Measurements from ENCODE around the gene DAGLA.

The DAGLA gene

DNA sequence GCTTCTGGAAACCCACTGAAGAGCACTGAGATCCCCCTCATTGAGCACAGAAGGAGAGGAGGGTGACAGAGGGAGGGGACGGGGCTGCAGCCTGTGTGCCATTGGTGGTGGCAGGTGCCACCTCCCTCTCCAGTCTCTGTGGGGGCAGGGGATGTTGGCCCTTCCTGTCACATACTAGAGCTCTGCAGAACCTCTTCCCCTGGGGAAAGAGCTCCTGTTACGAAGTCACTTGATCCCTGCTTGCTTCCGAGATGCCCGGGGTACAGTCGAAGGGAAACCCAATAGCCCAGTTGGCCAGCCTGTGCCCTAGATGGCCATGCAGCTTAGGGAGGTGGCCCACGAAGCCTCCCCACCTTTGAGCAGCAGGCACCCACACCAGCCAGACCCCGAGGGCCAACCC is 29.4 kb downstream of the DAGLA start:
- in situ Hi-C loops (cut with MboI; ENCODE audit: low sequenced_read_pairs) = no loop called here

DNA sequence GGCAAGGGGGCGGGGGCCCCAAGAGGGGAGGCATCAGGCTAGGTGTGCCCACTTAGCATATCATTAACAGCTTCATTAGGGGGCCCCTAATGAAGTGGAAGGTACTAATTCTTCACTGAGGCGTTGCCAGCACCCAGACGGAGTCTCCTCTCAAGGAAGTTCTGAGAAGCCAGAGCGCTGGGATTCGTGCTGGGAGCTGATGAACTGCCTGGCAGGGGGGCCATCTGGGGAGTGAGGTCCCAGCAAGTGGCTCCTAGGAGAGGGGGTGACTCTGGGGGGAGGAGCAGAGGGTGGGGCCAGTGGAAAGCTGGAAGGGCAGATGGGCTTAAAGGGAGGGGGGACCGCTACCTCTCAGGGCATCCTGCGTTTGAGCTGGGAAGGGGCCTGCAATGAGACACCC is 29.8 kb downstream of the DAGLA start:
- in situ Hi-C loops (cut with MboI; ENCODE audit: low sequenced_read_pairs) = no loop called here

DNA sequence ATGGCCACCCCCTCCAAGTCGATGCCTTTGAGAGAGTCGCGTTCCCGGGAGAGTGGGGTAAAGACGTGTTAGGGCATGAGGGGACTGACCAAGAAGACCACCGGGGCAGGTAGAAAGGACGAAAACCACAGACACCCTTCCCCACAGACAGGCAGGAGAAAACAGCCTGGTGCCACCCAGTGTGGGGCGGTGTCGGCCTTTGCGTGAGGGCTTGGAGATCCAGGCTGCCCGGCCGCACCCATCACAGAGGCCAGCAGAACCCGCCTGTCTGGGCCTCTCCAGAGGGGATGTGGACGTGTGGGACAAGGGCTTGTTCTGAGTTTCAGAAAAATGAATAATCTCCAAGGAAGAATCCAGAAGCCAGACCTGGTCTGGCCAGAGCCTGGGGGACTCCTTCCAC is 30.8 kb downstream of the DAGLA start:
- in situ Hi-C loops (cut with MboI; ENCODE audit: low sequenced_read_pairs) = no loop called here

DNA sequence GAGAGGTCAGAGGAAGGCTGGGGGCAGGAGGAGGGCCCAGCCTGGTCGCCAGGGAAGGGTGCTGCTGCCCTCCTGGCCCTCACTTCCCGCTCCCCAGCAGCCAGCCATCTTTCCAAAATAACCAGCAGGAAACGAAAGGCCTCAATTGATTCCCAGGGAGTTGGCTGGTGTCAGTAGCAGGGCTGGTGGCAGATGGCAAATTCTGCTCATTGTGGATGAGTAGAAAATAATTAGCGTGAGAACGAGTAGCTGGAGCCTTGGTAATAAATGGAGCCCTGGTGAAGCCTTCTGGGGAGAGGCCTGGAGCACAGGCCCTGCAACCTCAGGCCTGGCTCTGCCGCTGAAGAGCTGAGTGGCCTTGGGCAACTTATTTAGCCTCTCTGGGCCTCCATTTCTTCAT is 31.3 kb downstream of the DAGLA start:
- in situ Hi-C loops (cut with MboI; ENCODE audit: low sequenced_read_pairs) = no loop called here

DNA sequence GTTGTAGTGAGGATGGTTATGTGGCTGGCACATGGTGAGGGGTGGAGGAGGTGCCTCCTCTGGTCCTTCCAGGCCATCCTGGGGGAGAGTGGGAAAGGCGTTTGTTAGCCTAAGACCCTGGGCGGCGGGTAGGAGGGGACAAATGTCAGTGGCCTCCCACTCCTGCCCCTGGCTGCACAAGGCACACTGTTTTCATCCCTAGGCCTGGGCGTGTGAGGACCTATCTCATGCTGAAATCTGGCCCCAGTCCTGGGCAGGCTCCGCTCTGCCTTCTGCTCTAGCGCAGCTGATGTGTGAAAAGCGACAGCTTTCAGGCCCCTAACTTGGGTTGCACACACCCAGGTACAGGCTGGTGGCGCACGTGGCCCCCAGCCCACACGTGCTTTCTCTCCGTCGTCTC is 32.1 kb downstream of the DAGLA start:
- in situ Hi-C loops (cut with MboI; ENCODE audit: low sequenced_read_pairs) = no loop called here

DNA sequence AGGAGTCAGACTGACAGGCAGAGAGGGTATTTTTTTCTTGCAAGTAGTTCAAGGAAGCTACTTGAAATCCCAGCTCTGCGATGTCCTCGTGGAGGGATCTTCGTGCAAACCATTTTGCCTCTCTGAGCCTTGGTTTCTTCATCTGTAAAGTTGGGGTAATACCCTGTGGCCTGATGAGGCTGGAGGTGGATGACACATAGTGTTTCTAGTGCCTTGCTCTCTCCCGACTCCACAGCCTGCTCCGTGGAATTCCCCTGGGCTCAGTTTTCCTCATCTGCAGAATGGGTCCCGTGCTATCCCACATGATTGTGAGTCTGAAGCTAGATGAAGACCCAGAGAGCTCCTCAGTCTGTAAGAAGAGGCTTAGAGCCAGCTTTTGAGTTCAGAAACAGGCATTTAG is 32.7 kb downstream of the DAGLA start:
- in situ Hi-C loops (cut with MboI; ENCODE audit: low sequenced_read_pairs) = no loop called here

DNA sequence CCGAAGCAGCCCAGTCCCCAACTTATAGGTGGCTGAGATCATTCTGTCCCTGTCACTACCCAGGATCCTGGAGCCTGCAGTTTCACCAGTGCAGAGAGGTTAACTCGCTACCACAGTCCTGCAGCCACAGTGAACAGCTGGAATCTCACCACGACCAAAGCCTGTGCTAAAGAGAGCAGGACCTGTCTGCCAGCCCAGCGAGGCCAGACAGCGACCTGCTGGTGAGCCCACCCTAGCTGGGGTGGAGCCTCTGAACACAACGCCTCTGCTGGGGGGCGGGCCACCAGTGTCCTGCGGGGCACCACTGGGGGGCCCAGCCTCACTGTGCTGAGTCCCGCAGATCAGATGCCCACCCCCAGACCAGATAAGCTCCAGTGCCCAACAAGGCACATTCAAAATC is 33.3 kb downstream of the DAGLA start:
- in situ Hi-C loops (cut with MboI; ENCODE audit: low sequenced_read_pairs) = no loop called here

DNA sequence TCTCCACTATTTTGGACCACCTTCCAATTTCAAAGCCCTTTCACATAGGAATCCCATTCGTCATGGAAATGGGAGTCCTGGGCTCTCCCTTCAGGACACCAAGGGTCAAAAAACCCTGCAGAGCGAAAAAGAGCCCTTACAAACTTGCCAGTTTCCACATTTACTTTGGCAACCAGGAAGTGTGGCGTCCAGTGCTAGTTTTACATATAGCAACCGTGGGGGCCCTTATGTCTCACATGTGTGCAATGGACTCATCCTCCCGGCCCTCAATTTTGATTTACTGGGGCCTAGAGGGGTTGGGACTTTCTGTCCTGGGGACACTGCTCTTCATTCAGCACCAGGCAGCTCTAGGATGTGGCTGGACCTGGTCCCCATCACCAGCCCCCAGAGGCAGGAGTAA is 33.7 kb downstream of the DAGLA start:
- in situ Hi-C loops (cut with MboI; ENCODE audit: low sequenced_read_pairs) = no loop called here

DNA sequence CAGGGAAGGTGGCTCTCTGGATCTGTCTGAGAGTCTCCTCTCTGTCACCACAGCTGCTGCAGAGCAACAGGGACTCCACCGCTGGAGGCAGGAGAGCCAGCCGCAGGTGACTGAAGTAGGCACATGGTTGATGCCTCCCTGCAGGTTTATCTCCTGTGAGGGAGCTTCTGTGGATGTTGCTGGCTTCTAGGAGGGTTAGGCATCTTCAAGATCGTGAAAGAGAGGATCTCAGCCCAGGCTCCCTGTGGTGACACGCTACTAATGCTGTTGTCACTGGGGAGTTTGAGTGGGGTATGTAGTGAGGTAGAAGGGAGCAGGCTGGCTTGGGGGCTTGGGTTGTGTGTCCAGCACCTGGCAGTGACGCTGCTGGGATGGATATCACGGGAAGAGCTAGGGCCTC is 34.1 kb downstream of the DAGLA start:
- in situ Hi-C loops (cut with MboI; ENCODE audit: low sequenced_read_pairs) = no loop called here

DNA sequence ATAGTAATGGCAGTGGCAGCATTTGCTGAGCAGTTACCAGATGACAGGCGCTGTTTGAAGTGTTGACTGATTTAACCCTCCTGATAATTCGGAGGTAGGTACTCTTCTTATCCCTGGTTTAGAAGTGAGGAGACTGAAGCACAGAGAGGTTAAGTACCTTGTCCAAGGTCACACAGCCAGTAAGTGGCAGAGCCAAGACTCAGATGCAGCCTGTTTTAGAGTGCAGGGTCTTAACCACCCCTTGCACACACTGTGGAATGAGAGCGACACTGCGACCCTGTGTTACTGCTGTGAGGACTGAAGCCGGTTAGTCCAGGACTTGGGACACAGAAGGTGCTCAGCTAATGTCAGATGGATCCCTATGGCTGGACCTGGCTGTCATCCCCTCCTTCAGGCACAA is 34.7 kb downstream of the DAGLA start:
- in situ Hi-C loops (cut with MboI; ENCODE audit: low sequenced_read_pairs) = no loop called here

DNA sequence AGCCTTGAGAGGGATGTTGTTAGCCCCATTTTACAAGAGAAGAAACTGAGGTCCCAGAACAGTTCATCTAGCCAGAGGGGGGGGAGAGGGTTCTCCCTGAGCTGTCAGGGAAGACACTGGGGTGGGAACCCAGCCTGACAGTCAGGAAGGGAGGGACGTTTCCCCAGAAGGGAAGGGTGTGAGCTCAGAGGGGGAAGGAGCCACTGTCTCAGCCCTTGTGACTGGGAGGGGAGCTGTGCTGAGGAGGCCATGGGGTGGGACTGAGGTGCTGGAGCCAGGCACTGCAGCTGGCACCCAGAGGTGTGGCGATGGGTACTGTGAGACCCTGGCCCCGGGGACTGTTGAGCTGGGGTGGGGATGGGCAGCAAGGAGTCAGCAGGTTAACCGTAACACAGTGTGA is 35.7 kb downstream of the DAGLA start:
- in situ Hi-C loops (cut with MboI; ENCODE audit: low sequenced_read_pairs) = no loop called here

DNA sequence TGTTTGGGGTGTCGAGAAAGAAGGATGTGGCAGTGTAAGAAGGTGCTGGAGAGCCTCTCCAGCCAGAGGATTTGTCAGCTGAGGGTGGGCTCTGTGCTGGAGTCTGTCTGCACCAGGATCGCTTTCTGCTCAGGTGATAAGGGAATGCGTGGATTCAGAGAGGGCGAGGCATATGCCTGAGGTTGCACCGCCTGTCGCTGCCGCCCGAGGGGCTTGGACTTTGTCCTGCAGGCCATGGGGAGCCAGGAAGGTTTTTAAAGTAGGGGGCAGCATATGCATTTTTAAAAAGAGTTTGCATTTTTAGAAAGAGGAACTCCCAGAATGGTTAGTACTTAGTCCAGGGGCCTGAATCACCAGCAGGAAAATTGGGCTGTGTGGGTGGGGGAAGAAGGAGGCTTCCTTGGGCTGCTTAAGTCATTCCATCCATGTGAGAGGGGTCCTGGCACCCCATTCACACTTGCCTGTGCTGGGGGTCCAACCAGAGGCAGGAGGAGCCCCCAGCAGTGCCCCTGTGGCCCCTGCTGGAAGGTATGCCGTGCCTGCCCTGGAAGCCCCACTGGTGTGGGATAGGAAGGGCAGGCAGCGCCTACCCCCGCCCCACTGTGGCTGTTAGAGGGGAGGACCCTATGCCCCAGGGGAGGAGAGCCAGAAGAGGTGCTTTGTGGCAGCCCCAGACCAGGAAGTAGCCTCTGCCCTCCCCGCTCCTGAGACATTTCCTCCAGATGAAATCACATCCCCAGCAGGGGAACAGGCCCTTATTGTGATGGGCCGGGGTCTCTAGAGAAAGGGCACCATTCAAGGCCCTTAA is 36.5 kb downstream of the DAGLA start:
- in situ Hi-C loops (cut with MboI; ENCODE audit: low sequenced_read_pairs) = no loop called here

DNA sequence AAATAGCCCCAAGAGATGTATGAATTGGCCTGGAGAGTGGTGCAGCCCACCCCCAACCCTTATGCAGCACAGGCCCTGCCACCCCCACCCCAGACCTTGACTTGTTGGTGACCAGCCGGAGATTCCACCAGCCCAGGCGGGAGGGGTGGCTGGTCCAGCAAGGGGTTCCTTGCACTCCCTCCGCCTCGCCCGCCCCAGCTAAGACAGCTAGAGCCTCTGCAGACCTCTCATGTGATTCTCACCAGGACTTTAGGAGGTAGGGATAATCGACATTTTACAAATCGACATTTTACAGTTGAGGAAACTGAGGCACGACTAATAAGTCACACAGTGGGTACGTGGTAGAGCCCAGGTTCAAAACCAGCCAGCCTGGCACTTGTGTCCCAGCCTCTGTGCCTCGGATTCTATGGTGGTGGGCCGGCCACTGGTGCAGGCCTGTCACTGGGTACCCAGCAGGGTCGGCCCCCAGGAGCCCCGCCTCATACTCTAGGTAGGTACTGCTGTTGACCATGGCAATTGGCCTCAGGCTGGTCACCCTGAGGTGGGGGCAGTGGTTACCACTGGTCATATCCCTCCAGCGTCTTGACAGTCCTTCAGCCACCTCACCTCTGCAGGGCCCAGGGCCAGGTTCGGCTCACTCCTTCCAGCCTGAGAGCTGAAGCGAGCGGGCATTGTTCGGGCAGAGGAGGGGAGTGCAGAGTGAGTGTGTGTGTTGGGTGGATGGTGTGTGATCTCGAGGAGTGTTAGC is 37.3 kb downstream of the DAGLA start:
- in situ Hi-C loops (cut with MboI; ENCODE audit: low sequenced_read_pairs) = no loop called here

DNA sequence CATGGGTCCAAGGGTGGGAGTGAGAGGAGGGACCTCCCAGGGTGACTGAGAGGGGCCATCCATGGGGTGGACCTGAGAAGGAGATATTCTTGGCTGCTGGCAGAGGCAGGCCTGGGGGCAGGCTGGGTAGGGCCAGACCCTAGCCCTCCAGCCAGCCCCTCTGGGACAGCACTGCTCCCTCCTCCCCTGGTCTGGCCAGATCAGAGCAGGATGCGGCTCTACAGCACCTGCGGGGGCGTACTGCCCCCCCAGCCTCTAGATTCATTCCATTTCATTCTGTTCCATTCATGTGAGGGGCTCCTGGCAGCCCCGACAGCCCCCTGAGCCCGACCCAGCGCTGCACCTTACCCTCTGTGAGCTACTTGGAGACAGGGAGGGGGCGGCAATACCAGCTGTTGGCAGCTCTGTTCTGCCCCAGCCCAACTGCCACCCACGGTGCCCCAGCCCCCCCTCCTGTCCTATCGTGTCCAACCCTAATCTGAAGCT is 37.9 kb downstream of the DAGLA start:
- in situ Hi-C loops (cut with MboI; ENCODE audit: low sequenced_read_pairs) = no loop called here

DNA sequence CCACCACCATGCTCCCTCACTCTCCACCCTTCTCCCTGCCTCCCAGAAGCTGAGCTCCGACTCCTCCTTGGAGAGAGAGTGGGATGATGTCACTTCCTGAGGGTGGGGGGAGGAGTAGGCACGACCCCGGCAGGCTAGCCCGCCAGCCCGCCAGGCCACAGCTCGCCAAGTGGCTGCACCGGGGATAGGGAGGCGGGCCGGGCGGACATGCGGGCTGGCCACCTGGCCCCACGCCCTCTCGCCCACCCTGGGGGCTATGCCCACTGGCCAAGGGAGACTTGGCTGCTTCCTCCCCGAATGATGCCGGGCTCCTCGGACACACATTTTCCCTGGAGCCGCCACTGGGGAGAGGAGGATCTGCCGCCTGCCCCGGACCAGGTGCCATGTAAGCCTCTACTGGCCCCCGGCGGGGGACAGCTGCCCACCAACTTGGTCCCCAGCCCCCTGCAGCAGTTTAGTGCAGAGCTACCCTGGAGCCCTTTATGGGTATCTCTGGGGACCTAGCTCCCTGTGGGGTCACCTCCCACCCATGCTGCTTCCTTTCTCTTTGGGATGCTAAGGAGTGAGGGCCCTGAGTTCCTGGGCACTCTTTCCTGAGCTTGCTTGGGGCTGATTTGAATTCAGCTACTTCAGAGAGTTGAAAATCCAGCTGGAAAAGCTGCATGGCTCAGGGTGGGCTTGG is 38.6 kb downstream of the DAGLA start:
- in situ Hi-C loops (cut with MboI; ENCODE audit: low sequenced_read_pairs) = no loop called here

DNA sequence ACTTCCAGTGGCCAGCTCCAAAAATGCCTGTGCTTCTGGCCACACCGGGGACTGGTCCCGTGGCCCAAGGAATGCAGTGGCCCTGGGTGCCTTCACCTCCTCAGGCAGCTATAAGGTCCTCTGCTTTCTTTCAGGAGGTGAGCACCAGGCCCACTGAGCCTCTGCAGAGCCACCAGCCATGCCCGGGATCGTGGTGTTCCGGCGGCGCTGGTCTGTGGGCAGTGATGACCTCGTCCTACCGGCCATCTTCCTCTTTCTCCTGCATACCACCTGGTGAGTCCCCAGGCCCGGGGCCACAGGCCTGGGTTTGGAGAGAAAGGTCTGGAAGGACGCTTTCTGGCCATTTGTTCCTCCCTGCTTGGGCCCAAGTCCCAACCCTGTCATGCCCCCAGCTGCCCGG is 39.8 kb downstream of the DAGLA start:
- in situ Hi-C loops (cut with MboI; ENCODE audit: low sequenced_read_pairs) = no loop called here

DNA sequence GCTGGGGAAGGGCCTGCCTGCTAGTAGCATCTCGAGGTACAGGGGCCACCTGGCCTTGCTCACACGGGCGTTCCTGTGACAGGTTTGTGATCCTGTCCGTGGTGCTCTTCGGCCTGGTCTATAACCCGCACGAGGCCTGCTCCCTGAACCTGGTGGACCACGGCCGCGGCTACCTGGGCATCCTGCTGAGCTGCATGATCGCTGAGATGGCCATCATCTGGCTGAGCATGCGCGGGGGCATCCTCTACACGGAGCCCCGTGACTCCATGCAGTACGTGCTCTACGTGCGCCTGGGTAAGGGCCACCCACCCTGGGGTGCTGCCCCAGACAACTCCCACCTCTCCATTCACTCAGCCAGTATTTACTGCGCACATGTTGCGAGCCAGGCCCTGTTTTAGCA is 40.4 kb downstream of the DAGLA start:
- in situ Hi-C loops (cut with MboI; ENCODE audit: low sequenced_read_pairs) = no loop called here

DNA sequence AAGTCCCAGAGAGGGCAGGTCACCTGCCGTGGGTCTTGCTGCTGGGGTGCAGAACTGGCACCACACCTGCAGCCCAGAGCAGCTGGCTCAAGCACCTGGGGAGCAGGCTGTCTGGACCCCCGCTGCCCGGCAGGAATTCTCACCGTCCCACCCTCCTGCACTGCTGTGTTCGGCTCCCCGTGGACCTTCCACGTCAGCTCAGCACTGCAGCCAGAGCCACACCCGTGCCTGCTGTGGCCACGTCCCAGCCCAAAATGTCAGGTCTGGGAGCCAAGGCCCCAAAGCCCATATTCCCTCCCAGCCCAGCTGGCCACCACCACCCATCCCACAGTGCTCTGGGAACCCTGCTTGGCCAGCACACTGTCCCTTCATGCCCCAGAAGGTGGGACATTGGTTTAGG is 44.2 kb downstream of the DAGLA start:
- in situ Hi-C loops (cut with MboI; ENCODE audit: low sequenced_read_pairs) = no loop called here

DNA sequence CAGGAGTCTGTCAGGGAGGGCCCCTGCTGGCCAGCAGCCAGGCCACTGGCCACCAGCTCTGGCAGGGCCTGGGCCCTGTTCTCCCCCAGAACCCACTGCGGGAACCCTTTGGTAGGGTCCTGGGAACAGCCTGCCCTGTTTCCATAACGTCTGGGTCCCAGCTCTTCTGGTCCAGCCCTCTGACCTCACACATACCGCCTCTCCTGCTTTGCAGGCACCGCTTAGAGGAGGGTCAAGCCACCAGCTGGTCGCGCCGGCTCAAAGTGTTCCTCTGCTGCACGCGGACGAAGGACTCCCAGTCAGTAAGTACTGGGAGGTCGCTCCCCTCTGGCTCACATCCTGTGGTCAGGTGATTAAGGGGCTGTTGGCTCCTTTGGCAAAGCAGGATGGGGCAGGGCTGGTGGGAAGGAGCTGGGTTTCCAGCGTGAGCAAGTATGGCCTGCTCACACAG is 45.6 kb downstream of the DAGLA start:
- in situ Hi-C loops (cut with MboI; ENCODE audit: low sequenced_read_pairs) = no loop called here

DNA sequence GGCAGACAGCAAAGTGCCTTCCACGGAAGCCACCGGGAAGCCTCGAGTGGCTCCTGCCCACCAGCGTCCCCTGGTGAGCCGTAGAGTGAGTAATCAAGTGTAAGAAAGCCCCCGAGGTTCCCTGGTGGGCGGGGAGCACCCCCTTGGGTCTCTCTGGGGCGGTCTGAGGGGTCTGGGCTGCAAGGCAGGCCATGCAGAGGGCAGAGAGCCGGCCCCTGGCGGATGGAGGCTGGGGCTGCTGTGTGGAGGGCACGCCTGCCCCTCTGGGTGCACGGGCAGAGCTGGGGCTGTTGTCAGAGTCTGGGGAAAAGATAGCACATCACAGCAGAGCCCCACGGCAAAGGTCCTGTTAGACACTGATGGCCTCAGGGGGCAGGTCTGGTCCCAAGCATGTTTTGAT is 46.6 kb downstream of the DAGLA start:
- in situ Hi-C loops (cut with MboI; ENCODE audit: low sequenced_read_pairs) = no loop called here

DNA sequence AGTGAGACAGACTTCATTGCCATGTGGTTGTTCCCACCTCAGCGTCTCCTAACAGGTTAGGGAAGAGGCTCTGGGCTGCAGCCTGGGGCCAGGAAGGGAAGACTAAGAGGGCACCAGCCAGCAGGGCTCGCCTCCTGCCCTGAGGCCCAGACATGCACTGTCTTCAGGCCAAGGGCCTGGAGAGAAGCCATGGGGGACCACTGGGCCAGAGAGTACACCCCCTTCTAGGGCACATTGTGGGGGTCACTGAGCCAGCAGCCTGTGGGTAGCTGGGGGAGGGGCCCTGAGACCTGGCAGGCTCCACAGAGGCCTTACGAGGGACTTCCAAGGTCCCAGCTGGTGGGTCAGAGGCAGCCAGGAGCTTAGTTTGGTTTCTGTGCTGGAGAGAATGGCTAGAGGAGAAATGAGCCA is 47.2 kb downstream of the DAGLA start:
- in situ Hi-C loops (cut with MboI; ENCODE audit: low sequenced_read_pairs) = no loop called here
